NCI-H2227 (cell line): ENCODE results near the gene C6orf132.

Experiments used
- DNase-seq: peaks from one replicate; lab custom pipeline; 2025; ENCODE audit not compliant: unreplicated experiment; lab: John Stamatoyannopoulos, UW

Gene C6orf132

GRCh38 chr6:42135722-42136121 is 6.7 kb downstream of the C6orf132 start:
- no peak for DNase-seq

DNA sequence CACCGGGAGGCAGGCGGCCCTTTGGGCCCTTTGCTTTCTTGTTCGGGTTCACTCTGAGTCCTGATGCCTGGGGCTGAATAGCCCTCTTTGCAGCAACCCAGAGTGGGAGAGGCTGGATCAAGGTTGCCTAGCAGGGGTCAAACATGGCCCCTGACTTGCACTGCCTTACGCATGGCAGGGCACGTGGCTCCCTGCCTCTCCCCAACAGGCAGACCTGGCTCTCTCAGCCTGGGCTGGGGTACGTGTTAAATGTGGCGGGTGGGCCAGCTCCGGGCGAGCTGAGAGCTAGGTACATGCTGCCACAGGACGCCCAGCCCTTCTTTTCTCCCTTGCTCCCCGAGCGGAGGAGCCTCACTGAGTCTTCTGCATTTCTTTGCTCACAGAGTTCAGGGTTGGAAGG is 7.3 kb downstream of the C6orf132 start:
- no peak for DNase-seq

DNA sequence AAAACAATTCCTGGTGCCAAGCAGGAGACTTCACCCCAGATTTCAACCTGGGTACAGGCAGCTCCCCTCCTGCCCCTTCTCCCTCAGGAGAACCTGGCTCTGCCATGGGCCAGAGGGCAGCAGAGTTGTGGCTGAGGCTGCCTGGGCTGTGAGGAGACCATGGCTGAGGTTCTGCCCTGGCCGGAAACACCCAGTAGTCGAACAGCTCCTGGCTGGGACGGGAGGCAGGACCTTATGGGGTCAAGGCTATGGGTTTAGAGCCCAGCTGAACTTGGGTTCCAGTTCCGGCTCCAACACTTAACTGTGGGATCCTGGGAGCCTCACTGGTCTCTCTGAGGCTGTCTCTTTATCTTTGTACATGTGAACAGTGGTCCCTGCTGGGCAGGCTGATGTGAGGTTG is 8.5 kb downstream of the C6orf132 start:
- DNase-seq, result no peak

DNA sequence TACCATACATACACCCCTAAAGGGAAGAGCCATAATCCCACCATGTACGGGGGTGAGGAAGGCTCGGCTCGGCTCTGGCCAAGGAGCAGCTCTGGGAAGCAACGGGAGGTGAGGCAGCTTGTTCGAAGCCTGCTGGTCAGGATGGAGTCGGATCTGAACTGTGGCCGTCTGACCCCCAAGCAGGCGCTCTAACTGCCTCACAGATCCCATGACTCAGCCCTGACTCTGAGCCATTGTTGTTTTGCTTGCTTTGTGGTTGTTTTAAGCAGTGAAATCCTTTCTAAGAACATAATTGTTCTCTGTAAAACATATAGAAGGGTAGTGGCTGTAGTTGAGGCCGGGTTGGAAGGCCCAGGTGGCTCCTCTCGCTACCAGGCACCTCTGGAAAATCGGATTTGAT is 10.9 kb downstream of the C6orf132 start:
- DNase-seq, result no peak

- DNase-seq, result no peak
These were observed 13.1 kb downstream of the C6orf132 start for GRCh38 chr6:42129360-42129676.

DNA sequence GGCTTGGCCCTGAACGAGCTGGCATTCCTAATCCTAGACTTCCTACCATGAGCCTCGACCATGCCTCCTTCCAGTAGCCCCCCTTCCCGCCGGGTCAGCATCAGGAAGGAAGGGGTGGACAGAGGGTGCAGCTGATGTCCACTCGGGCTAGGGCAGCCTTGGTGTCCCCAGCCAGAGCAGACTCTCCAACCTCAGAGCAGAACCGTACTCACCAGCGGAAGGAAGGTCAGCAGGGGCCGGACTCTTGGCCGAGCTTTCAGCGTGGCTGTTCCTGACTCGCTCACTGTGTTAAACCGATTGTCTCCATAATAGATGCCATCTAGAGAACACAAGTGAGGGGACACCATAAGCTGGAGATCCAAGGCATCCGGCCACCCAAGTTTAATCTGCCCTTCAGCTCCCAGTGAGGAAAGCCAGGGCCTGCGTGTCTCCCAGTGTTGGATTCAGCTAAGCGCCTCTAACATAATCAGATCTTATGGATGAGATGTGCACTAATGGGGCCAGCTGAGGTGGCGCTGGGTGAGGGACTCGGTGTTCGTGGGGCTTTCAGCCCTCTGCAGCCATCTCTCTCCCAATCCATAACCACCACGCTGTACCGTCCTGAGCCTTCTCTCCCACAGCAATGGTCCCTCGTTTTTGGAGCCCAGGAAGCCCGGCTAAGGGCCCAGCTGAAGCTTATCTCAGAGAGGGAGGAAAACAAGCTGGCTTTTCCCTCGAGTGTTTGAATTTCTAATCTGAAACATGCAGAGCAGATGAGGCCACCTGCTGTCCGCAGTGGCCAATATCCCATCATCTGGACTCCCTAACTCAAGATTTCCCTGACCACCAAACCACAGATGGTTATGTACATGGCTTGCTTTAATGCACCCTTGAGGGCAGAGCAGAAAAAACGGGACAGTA is 13.7 kb downstream of the C6orf132 start:
- DNase-seq, result no peak

- DNase-seq, result no peak
These were observed 16.8 kb downstream of the C6orf132 start for GRCh38 chr6:42125663-42126062.

- DNase-seq, result no peak
These were observed 17.2 kb downstream of the C6orf132 start for GRCh38 chr6:42125231-42125630.

DNA sequence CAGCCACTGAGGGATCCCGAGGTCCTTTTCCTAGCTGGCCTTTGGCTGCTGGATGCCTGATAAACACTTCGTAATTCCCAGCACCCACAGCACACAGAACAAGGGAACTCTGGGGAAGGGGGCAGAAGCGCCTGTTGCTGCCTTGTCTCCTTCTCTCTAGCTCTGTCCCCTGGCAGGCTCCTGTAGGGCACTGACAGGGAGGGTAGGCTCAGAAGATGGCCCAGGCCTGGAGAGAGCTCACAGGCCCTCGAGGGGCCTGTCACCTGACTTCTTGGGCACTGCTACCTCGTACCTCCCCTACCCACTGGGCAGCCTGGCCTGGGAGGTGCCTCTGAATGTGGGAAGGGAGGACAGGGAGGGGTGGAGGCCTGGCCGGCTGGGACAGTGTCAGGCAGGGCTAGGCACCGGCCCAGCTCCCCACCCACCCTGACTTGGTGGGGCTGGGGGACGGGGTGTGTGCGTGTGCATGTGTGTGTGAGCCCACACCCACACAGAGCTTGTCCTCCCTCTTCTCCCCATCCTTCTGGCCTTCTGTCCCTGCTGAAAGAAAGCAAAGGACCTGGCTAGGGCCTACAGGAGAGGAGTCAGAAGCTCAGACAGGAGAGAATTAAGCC is 18.1 kb downstream of the C6orf132 start:
- DNase-seq, result no peak

DNA sequence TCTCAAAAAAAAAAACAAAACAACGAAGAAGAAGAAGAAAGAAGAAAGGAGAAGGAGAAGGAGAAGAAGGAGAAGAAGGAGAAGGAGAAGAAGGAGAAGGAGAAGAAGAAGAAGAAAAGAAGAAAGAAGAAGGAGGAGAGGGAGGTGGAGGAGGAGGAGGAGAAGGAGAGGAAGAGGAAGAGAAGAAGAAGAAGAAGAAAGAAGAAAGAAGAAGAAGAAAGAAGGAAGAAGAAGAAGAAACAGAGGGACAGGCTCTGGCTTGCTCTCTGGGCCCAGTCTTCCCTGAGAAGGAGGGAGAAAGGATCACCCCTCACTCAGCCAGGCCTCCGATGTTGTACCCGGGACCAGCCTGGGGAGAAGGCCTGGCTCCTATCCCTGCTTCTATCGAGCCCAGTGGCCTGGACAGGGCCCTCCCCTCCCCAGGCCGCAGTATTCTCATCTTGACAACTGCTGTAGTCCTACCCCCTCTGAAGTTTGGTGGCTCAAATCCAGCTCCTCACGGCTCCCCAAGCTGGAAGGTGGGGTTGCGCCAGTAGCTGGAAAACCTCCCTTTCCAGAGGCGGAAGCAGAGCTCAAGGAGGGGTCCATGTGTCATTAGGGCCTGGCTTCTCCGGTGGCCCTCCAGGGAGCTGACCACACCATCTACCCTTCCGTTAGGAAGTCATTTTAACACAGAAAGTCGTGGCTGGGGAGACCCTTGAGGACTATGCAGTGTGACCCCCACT is 18.9 kb downstream of the C6orf132 start:
- no peak for DNase-seq

DNA sequence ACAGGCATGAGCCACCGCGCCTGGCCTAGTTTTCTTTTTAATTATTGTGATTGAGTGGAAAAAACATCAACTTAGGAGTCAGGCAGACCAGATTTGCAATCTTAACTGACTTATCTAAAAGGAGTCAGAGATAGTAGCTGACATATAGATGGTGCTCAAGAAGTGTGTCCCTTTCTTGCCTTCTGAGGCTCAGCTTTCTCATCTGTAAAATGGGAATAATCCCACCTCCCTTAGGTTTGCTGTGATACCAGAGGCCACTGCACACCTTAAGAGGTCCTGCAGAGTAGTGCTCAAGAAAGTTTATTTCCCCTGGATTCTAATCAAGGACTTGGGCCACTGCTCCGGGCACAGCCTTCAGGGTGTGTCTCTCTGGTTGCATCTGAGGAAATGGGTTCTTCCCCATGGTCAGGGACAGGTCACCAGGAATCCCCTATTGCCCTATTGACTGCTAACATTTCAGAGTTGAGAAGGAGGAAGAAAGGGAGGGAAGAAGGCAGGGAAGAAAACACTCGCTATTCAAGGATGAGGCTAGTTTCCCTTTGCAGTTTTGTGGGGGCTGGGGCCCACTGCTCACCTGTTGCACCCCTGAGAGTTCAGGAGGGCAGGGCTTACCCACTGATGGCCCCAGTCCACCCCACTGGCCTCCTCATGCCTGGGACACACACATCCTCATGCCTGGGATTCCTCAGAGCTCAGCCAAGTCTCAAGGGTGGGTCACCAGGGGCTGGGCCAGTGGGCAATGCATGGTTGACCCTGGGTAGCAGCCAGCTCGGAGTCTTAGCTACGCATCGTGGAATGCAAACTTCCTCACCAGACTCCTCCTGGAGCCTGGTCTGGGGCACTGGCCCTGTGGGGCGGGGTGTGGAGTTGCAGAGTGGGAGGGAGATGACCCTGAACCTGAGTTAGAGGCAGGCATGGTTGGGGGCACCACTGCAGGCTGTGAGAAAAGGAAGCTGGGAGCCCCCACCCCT is 21.2 kb downstream of the C6orf132 start:
- no peak for DNase-seq

DNA sequence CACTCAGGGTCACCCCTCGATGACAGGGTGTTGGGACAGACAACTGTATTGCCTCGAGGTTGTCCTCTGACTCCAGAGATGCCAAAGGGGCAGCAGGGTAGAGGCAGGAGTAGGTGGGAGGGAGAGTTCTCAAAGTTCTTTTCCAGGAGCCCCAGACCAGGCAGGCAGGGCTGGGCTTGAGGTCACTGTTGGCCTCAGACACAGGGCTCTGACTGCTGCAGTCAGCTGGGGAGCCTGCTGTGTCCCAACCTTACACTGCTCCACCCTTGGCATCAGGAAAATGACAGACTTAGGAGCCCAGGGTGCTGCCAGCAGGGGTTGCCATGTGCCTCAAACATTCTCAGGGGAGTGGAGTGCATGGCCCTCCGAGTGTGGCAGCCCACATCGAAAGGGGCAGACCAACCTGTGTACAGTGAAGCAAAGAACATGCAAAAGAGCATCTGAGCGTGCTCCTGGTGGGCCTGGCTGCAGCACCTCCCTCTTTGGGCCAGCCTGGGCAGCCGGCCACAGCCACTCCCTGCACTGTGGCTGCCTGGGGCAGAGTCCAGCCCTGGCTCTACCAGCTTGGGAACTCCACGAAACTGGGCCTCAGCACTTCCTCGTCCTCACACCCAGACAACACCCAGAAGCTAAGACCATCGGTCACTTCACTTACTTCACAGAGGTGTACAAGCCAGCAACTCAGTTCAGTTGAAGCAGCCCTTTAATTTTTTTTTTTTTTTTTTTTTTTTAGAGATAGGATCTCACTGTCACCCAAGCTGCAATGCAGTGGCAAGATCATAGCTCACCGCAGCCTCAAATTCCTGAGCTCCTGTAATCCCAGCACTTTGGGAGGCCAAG is 24.0 kb downstream of the C6orf132 start:
- no peak for DNase-seq

DNA sequence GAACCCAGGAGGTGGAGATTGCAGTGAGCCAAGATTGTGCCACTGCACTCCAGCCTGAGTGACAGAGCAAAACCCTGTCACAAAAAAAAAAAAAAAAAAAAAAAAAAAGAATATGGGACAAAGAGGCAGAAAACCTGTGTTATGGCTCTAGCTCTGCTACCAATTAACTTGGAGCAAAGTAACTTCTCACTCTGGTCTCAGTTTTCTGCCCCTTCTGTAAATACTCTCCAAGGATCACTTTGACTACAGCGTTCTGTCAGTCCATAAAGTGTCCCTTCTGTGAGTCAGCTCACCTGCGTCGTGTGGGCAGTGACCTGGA is 24.6 kb downstream of the C6orf132 start:
- DNase-seq, result no peak

GRCh38 chr6:42113936-42114636 is 28.3 kb downstream of the C6orf132 start:
- peak; percentile 14 for DNase-seq

GRCh38 chr6:42112351-42112750 is 30.1 kb downstream of the C6orf132 start:
- DNase-seq, result no peak

DNA sequence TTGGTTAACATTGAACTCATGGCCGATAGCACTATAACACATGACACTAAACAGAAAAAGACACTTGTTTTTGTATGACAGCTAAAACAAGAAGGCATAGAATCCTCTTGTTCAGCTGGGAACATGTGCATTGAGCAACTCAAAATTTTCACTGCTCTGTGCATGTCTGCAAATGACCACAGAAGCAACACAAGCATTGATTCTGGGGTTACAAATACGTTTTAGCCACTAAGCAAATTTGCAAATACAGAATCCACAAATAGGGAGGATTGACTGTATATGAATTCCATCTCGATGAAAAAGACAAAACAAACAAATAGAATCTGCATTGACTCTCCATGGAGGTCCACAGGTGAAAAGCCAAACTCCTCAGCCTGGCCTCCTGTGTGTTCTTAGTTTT is 31.7 kb downstream of the C6orf132 start:
- DNase-seq, result no peak

GRCh38 chr6:42108071-42108470 is 34.3 kb downstream of the C6orf132 start:
- no peak for DNase-seq

DNA sequence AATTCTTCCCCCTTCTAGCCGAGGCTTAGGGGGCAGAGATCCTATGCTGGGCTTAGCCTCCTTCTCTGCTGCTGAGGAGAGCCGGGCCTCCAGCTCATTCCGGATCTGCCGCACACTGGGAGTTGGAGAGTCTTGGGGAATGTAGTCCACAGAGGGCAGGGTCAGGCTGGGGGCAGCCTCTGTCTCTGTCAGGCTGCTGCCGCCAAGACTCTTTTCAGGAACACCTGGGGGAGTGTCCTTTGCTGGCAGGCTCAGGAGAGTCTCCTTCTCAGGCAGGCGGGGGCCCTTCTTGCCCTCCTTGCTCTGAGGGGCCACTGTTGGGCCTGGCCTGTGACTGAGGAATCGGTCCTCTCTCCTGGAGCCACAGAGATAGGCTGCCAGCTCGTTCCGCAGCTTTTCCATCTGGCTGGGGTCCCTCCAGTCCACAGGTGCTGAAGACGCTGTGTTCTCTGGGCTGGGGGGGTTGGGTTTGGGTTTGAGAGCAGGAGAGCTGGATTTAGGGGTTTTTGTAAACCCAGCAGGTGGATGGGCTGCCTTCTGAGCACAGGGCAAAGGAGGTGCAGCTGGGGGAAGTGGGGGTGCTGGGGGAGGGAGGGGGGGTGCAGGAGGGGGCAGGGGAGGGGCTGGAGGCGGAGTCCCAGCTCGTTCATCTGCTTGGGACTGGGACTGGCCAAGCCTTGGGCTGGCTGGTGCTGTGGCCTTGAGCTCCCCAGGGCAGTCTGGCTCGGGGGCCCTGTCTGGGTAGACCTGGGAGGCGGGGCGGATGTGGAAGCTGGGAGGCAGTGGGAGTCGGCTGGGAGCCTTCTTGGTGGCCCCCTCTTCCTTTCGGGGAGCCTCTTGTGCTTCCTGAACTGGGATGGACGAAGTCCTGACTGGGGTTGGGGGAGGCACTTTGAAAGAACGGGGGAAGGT is 36.1 kb downstream of the C6orf132 start:
- DNase-seq, result no peak

- no peak for DNase-seq
These were observed 36.7 kb downstream of the C6orf132 start for GRCh38 chr6:42105709-42106108.
